Measurements from ENCODE around the gene THNSL1.
A peak's percentile ranks its signal among the peaks of the same experiment; 100 is the strongest.

DNA sequence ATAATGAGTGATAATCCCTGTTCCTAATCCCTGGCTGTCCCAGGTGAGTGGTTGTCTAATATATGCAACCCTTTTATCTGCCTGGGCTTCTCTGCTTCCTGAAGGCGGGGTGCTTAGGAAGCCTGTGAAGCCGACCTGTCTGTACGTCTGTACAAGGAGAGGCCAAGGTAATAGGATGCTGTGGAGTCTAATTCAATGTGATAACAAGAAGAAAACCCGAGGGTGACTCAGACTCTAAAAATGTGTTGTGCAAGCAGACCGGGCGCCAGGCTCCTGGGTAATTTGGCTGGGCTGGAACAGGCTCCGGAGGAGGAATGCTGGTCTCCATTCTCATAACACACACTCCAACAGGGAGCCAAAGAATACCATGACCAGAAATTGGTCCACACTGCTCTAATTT lies 43.6 kb downstream of the THNSL1 start:
- TF ChIP-seq, protein P1, sequence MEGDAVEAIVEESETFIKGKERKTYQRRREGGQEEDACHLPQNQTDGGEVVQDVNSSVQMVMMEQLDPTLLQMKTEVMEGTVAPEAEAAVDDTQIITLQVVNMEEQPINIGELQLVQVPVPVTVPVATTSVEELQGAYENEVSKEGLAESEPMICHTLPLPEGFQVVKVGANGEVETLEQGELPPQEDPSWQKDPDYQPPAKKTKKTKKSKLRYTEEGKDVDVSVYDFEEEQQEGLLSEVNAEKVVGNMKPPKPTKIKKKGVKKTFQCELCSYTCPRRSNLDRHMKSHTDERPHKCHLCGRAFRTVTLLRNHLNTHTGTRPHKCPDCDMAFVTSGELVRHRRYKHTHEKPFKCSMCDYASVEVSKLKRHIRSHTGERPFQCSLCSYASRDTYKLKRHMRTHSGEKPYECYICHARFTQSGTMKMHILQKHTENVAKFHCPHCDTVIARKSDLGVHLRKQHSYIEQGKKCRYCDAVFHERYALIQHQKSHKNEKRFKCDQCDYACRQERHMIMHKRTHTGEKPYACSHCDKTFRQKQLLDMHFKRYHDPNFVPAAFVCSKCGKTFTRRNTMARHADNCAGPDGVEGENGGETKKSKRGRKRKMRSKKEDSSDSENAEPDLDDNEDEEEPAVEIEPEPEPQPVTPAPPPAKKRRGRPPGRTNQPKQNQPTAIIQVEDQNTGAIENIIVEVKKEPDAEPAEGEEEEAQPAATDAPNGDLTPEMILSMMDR (IDR thresholded peaks at IDR 0.05): no peak
- peak; percentile 79 for TF ChIP-seq JUND (IDR thresholded peaks at IDR 0.05)
- TF ChIP-seq EP300 (IDR thresholded peaks at IDR 0.05; ENCODE audit: borderline replicate concordance in 1 of 2, low read depth in 1 of 2, low read length in 1 of 2): no peak
- TF ChIP-seq EZH2phosphoT487 (IDR thresholded peaks at IDR 0.05; ENCODE audit: borderline replicate concordance, low read depth): no peak
- TF ChIP-seq RAD21 (IDR thresholded peaks at IDR 0.05; ENCODE audit: low read length): no peak
- no peak for TF ChIP-seq GATA2 (CRISPR knock-in tag; IDR thresholded peaks at IDR 0.05)
- no peak for TF ChIP-seq POLR2AphosphoS5 (IDR thresholded peaks at IDR 0.05; ENCODE audit: low read depth, low read length)
- TF ChIP-seq SIN3A (IDR thresholded peaks at IDR 0.05; ENCODE audit: borderline replicate concordance, low read depth, low read length): no peak

Data from SK-N-SH (cell line).